BLaER1 (cell line): ENCODE results near the gene ARF3.
A peak's percentile ranks its signal among the peaks of the same experiment; 100 is the strongest.

Experiments
- H3K27ac ChIP-seq: shearing (Covaris generic); formaldehyde crosslinking; 2 replicates; pipeline ENCODE4 v1.8.1; 2022
- H3K27me3 ChIP-seq: shearing (Covaris generic); formaldehyde crosslinking; 2 replicates; pipeline ENCODE4 v1.8.1; 2022
- H3K36me3 ChIP-seq: shearing (Covaris generic); formaldehyde crosslinking; 2 replicates; pipeline ENCODE4 v1.8.1; 2022
- H3K4me1 ChIP-seq: shearing (Covaris generic); formaldehyde crosslinking; 2 replicates; pipeline ENCODE4 v1.8.1; 2022
- H3K4me2 ChIP-seq: shearing (Covaris generic); formaldehyde crosslinking; 2 replicates; pipeline ENCODE4 v1.8.1; 2022
- H3K4me3 ChIP-seq: shearing (Covaris generic); formaldehyde crosslinking; 2 replicates; pipeline ENCODE4 v1.8.1; 2022
- H3K9ac ChIP-seq: shearing (Covaris generic); formaldehyde crosslinking; 2 replicates; pipeline ENCODE4 v1.8.1; 2022
- H3K9me3 ChIP-seq: shearing (Covaris generic); formaldehyde crosslinking; 2 replicates; pipeline ENCODE4 v1.8.1; 2022
- H4K20me1 ChIP-seq: shearing (Covaris generic); formaldehyde crosslinking; 2 replicates; pipeline ENCODE4 v1.8.1; 2022
- Cebpa-rat ChIP-seq: shearing (Covaris generic); IDR thresholded peaks from 2 replicates; pipeline ENCODE4 v1.8.1; 2022

ARF3 gene

DNA sequence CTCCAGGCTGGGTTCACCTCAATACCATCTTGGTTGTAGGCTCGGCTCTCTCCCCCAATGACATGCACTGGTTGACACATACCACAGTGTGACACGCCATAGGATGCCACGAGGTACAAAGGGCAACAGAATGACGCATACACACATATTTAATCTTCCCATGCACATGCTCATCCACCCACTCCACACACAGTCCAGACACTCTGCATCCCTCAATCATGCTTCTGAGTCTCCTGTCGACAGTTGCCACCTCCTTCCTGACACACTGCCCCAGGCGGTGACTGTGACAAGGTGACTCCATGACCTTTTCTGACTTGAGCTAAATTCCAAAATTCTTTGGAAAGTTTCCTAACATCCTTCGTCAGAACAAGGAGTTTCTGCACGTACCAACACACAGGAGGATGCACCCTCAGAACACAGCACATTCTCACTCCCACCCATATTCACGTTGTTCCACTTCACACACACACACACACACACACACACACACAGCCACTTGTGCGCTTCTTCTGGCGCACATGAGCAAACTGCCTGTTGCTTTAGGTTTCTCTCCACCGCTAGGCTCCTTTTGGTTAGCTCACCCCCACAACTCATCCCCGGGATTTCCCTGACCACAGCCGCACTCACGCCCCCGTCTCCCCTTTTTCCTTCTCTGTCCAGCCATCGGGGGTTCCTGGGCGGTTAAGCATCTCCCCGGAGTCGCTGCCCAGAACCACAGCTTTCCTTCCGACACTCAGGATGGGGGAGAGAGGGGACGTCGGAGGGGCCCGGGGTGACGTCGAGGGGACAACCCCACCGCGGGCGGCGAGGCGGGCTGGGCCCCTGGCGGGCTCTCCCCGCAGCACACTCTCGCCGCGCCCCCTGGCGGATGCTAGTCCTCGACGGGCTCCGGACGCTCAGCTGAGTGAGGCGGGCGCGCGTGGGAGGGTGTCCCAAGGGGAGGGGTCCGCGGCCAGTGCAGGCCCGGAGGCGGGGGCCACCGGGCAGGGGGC is 20.3 kb upstream of the ARF3 start:
- H4K20me1 ChIP-seq: peaks cover 81% of the 10 kb centered on the region
- H3K4me3 ChIP-seq: no peak overlapping the region
- H3K27me3 ChIP-seq: peaks cover 100% of the 10 kb centered on the region
- no peaks in the 10 kb centered on the region for H3K36me3 ChIP-seq
- no peak overlapping the region for H3K9ac ChIP-seq
- peaks cover 9% of the 10 kb centered on the region; the same call in 1 of the 2 replicates for H3K9me3 ChIP-seq
- no peak overlapping the region for H3K27ac ChIP-seq
- TF ChIP-seq Cebpa-rat: no peak
- peaks cover 50% of the 10 kb centered on the region for H3K4me1 ChIP-seq
- H3K4me2 ChIP-seq: peak overlapping the region; percentile 85

DNA sequence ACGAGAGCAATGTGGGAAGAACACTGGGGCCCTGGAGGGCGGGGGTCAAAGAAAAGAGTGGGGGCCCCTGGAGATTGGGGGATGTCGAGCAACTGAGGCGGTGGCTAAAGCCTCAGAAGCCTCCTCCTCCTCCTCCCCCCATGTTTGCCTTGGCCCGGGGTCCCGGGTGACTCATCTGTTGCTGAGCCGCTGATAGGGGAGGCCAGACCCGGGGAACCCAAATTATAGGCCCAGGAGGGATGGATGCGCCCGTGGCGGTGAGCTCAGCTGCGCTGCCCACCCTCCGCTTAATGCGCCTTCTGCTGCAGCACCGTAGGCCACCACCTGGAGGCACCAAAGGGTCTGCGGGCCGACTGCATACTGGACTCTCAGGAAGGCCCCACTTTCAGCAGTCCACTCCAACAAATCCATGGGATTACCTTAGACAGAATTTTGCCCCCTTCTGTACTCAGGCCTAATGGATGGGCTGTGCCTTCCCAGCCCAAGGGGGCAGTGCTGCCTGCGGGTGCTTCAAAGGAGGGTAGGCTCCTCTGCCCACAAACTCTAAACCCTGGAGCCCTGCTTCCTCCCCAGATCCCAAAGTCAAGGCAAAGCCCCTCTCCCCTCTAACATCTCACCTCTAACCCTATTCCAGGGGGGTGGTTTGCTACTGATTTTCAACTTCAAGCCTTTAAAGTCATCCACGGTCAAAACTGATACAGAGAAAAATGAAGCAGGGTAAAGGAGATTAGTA is 16.8 kb upstream of the ARF3 start:
- TF ChIP-seq Cebpa-rat: no peak
- Histone ChIP-seq H3K4me3 (no peak overlapping the region), H3K9ac (no peak overlapping the region), H3K27ac (no peak overlapping the region), H3K4me1 (peaks cover 50% of the 10 kb centered on the region), H3K27me3 (peaks cover 100% of the 10 kb centered on the region), H4K20me1 (peaks cover 86% of the 10 kb centered on the region), H3K9me3 (peaks cover 9% of the 10 kb centered on the region; the same call in 1 of the 2 replicates), H3K4me2 (no peak overlapping the region), H3K36me3 (no peaks in the 10 kb centered on the region)

- Histone ChIP-seq H3K9me3 (peaks cover 9% of the 10 kb centered on the region; the same call in 1 of the 2 replicates), H3K36me3 (no peaks in the 10 kb centered on the region), H3K27me3 (peaks cover 100% of the 10 kb centered on the region), H3K27ac (no peak overlapping the region), H3K4me2 (no peak overlapping the region), H3K4me3 (no peak overlapping the region), H4K20me1 (peaks cover 86% of the 10 kb centered on the region), H3K9ac (no peak overlapping the region), H3K4me1 (peaks cover 47% of the 10 kb centered on the region)
- TF ChIP-seq Cebpa-rat: no peak
Measured at GRCh38 chr12:48973531-48973930, 16.2 kb upstream of the ARF3 start.

GRCh38 chr12:48972952-48973483 is 15.7 kb upstream of the ARF3 start:
- Histone ChIP-seq H3K27me3 (peaks cover 100% of the 10 kb centered on the region), H3K4me1 (peaks cover 43% of the 10 kb centered on the region), H4K20me1 (peaks cover 86% of the 10 kb centered on the region), H3K4me3 (no peak overlapping the region), H3K9me3 (peaks cover 9% of the 10 kb centered on the region; the same call in 1 of the 2 replicates), H3K9ac (no peak overlapping the region), H3K27ac (no peak overlapping the region), H3K36me3 (no peaks in the 10 kb centered on the region), H3K4me2 (0 out of 2 replicates have a peak overlapping the region, but pooled peaks have one; percentile 43)
- no peak for TF ChIP-seq Cebpa-rat

GRCh38 chr12:48972213-48972951 is 15.1 kb upstream of the ARF3 start:
- no peak overlapping the region for H3K27ac ChIP-seq
- no peak overlapping the region for H3K9ac ChIP-seq
- peaks cover 38% of the 10 kb centered on the region for H3K4me1 ChIP-seq
- H3K27me3 ChIP-seq: peaks cover 100% of the 10 kb centered on the region
- TF ChIP-seq Cebpa-rat: no peak
- H3K4me3 ChIP-seq: no peak overlapping the region; the same call in 1 of the 2 replicates
- H3K9me3 ChIP-seq: peaks cover 9% of the 10 kb centered on the region; the same call in 1 of the 2 replicates
- H3K4me2 ChIP-seq: peak overlapping the region; percentile 43; the same call in 1 of the 2 replicates
- H4K20me1 ChIP-seq: peaks cover 82% of the 10 kb centered on the region
- no peaks in the 10 kb centered on the region for H3K36me3 ChIP-seq

DNA sequence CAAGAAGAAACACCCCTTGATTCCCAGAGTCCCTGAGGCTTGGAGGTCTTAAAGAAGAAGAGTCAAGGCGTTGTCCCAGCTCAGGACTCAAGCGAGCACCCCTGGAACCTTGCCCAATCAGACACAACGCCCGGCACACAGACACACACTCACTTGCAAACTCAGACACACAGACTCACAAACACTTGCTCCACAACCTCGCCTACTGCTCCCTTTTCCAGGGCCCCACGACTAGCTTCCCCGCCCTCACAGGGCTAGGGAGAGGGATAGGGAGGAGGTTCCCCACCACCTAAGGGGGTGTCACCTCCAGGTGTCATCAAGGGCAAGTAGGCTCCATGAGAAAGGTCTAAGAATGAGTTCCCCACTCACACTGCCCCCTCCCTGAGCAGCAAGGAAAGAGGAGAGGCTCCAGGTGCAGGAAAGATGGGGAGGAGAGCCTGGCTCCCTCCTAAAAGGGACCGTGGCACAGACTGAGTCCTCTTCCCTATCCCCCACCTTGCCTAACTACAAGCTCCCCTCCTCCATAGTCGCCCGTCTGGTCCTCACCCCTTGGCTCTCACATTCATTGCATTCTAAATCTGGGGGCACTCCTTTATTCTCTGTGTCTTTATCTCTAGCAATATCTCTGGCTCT is 13.5 kb upstream of the ARF3 start:
- H3K9me3 ChIP-seq: peaks cover 9% of the 10 kb centered on the region; the same call in 1 of the 2 replicates
- no peak overlapping the region for H3K4me2 ChIP-seq
- H4K20me1 ChIP-seq: peaks cover 73% of the 10 kb centered on the region
- peaks cover 45% of the 10 kb centered on the region for H3K4me1 ChIP-seq
- no peak for TF ChIP-seq Cebpa-rat
- no peak overlapping the region for H3K4me3 ChIP-seq
- no peak overlapping the region for H3K9ac ChIP-seq
- no peak overlapping the region for H3K27ac ChIP-seq
- no peaks in the 10 kb centered on the region for H3K36me3 ChIP-seq
- peaks cover 99% of the 10 kb centered on the region for H3K27me3 ChIP-seq

DNA sequence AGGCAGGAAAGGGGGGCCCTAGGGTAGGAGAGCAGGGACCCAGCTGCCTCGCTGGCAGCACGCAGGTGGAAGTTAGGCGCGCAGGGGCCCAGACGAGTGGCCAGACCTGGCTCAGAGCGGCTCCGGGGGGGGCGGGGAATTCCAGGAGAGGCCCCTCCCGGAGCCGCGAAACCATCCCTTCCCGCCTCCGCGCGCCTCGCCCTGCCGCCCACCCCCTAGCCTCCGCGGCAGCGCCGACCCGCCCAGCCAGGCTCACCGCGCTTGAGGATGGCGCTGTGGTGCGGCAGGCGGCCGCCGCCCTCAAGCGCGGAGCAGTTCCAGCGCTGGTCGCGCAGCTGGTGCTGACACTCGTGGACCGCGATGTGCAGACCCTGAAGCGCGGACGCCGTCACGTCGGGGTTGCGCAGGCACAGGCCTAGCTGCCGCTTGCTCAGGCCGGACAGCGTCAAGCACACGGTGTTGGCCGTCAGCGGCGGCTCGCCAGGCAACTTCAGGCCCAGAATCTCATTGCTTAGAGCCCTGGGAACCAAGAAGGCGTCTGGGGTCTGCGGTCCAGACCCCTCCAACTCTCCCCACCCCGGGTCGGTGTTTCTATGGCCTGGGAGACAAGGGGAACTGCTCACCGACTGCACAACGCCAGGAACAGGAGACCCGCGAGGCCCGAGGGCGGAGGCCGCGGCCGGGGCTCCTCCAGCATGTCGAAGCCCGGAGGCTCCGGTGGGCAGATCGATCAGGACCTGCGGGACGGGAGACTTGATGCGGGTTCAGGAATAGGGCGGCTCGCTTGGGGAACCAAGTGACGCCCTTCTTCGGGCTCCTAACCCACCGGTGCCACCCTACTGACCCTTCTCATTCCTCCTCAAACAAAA is 12.8 kb upstream of the ARF3 start:
- Histone ChIP-seq H3K4me1 (peaks cover 45% of the 10 kb centered on the region), H3K36me3 (no peaks in the 10 kb centered on the region), H4K20me1 (peaks cover 68% of the 10 kb centered on the region), H3K9ac (no peak overlapping the region), H3K9me3 (peaks cover 9% of the 10 kb centered on the region; the same call in 1 of the 2 replicates), H3K4me3 (0 out of 2 replicates have a peak overlapping the region, but pooled peaks have one; percentile 13), H3K27ac (no peak overlapping the region), H3K4me2 (peak overlapping the region; percentile 36; the same call in 1 of the 2 replicates), H3K27me3 (peaks cover 99% of the 10 kb centered on the region)
- TF ChIP-seq Cebpa-rat: no peak
